CD4-positive, alpha-beta T cell treated with Interleukin-21 for 1 hour (primary cell): ENCODE results near the gene ATF6B.
"Not testable (repeated sequence)": the region's sequence is repeated elsewhere in the genome, so short reads cannot be mapped to it uniquely, and the experiment has no call there.

Source experiments
- DNase-seq: peaks from one replicate; pipeline ENCODE4 v3.0.0-alpha.2; 2020

Gene ATF6B

DNA sequence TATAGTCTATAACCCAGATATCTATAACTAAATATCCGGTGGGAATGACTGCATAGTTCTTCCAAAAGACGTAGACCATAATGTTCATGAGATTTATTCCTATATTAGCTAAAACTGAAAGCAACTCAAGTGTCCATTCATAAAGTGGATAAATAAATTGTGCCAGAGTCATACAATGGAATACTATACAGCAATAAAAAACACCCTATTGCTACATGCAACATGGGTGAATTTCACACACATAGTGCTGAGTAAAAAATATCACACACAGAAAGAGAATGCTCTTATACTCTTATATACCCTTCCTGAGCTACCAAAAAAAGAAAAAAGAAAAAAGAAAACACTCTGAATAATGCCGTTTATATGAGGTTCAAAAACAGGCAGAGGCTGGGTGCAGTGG is 25.8 kb downstream of the ATF6B start:
- DNase-seq = no peak

DNA sequence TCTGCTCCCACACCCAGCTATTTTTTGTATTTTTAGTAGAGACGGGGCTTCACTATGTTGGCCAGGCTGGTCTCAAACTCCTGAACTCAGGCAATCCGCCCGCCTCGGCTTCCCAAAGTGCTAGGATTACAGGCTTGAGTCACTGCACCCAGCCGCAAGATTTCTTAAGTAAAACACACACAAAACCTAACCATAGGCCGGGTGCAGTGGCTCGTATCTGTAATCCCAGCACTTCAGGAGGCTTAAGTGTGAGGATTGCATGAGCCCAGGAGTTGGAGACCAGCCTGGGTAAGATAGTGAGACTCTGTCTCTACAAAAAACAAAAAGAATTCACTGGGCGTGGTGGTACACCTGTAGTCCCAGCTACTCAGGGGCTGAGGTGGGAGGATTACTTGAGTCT is 27.8 kb downstream of the ATF6B start:
- DNase-seq = not testable (repeated sequence)

GRCh38 chr6:32097364-32097763 is 30.7 kb downstream of the ATF6B start:
- no peak for DNase-seq

DNA sequence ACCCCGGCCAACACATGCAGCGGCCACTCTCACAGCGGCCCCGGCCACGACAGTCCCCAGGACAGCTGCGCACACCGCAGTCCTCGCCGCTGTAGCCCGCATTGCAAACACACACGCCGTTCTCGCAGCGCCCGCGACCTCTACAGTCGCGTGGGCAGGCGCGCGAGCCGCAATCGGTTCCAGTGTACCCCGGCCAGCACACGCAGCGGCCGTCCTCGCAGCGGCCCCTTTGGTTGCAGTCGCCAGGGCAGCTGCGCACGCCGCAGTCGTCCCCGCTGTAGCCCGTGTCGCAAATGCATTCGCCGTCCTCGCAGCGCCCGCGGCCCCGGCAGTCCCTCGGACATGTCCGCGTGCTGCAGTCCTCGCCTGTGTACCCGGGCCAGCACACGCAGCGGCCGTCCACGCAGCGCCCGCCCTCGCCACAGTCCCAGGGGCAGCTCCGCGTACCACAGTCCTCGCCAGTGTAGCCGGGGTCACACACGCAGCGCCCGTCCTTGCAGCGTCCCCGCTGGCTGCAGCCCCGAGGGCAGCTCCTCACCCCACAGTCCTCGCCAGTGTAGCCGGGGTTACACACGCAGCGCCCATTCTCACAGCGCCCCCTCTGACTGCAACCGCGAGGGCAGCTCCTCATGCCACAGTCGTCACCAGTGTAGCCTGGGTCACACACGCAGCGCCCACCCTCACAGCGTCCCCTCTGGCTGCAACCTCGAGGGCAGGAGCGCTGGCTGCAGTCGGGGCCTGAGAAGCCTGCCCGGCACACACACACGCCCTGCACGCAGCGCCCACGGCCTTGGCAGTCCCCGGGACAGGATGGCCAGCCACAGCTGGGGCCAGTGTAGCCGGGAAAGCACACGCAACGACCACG is 31.4 kb downstream of the ATF6B start:
- no peak for DNase-seq

DNA sequence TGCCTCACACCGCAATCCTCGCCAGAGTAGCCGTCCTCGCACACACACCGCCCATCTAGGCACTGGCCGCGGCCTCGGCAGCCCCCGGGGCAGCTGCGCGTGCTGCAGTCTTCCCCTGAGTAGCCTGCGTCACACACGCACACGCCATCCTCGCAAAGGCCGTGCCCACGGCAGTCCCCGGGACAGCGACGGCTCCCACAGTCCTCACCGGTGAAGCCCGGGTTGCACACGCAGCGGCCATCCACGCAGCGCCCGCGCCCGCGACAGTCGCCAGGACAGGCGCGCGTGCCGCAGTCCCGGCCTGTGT is 32.0 kb downstream of the ATF6B start:
- DNase-seq = no peak

DNA sequence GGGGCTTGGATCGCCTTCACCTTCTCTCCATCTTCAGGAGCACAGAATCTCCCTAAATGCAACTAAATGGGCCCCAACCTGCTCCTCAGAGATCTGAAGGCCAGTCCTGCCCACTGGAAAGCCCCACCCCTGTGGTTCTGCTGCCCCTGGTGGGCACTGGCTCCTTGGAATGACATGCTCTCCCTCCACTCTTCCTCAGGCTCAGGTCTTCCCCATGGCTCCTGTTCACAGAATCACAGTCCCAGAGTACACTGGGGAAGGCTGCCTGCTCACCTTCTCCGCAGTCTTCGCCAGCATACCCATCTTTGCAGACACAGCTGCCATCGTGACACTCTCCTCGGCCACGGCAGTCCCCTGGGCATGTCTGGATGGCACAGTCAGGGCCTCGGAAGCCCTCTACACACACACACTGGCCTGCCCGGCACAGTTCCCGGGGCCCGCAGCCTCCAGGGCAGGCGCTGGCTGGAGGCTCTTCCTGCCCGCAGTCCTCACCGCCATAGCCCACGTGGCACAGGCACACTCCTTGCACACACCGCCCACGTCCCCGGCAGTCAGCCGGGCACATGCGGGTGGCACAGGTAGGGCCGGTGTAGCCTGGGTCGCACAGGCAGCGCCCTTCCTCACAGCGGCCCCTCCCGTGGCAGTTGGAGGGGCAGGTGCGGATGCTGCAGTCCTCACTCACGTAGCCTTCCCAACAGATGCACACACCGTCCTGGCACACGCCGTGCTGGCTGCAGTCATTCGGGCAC is 32.5 kb downstream of the ATF6B start:
- DNase-seq = no peak

DNA sequence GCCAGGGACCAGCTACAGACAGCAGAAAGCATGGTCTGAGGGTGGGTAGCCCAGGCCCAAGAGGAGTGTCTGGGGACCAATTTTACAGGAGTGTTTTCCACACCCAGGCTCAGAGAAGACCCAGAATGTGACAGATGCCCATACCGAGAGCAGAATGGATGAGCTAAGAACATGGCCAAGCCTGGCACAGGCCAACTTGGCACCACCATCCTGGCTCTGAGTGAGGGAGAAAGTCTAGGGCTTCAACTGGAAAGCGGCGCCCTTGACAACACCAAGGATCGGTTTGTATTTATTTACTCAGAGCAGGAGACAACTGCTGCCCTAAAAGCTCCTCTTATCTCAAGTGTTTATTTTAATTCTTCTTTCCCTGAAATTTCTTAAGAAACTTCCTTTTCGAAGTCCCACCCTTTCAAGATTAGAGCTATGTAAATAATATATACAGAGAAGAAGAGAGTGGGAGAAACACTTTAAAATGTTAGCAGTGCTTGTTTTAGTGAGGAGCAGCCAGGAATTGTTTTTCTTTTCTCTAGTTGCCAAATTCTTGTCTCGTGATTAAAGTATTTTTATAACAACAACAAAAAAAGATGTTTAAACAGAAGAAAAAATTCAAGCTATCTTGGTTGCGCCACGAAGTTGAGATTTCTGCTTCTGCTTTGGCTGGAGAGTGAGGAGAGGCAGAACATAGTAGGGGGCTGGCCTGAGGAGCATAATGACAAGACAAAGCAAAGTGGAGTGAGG is 35.1 kb downstream of the ATF6B start:
- no peak for DNase-seq

- DNase-seq = no peak
These were observed 38.8 kb downstream of the ATF6B start for GRCh38 chr6:32089082-32089828.

DNA sequence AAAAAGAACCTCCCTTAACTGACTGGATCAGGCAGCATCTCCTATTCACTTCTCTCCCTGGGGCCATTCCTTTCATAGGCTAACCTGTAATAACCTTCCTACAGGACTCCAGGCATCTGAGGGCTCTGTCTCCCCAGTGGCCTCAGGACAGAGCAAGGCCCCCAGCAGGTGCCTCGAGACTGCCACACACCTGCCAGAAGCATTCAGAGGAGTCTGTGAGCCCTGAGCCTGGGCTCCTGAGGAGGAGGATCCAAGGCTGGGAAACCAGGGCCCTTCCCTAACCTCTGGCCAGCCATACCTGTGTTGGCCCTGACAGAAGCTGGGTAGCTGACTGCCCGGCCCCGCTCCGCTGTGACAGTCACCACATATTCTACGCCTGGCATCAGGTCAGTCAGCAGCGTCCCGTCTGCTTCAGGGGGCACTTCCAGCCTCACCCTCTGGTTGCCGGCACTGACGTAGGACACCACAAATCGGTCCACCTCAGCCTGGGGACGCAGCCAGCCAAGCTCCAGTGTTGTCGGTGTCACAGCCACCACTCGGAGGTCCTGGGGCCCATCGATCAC is 39.5 kb downstream of the ATF6B start:
- DNase-seq = no peak

- DNase-seq = peak; percentile 70
These were observed 40.2 kb downstream of the ATF6B start for GRCh38 chr6:32087574-32088486.

GRCh38 chr6:32086661-32087573 is 41.1 kb downstream of the ATF6B start:
- DNase-seq = no peak

- no peak for DNase-seq
These were observed 42.1 kb downstream of the ATF6B start for GRCh38 chr6:32085759-32086459.

GRCh38 chr6:32084780-32085179 is 43.3 kb downstream of the ATF6B start:
- DNase-seq = no peak

- no peak for DNase-seq
These were observed 44.0 kb downstream of the ATF6B start for GRCh38 chr6:32083812-32084768.

GRCh38 chr6:32082935-32083334 is 45.1 kb downstream of the ATF6B start:
- no peak for DNase-seq

DNA sequence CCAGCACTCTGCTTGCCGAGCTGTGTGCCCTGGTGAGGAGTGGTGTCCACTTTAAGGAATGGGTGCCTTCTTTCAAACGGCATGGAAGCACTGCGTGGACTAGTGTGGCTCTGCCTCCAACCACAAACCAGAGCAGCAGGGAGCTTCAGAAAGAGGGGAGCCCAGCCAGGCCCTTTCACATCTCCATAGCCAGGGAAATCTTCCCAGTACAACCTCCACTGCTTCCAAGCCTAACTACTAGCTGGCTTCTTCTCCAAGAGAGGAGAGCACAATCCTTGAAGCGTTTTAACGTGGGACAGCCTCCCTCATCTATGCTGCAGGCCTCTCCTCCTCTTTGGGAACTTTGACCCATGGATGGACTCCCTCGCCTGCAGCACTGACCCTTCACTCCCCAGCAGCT is 45.6 kb downstream of the ATF6B start:
- DNase-seq = no peak

DNA sequence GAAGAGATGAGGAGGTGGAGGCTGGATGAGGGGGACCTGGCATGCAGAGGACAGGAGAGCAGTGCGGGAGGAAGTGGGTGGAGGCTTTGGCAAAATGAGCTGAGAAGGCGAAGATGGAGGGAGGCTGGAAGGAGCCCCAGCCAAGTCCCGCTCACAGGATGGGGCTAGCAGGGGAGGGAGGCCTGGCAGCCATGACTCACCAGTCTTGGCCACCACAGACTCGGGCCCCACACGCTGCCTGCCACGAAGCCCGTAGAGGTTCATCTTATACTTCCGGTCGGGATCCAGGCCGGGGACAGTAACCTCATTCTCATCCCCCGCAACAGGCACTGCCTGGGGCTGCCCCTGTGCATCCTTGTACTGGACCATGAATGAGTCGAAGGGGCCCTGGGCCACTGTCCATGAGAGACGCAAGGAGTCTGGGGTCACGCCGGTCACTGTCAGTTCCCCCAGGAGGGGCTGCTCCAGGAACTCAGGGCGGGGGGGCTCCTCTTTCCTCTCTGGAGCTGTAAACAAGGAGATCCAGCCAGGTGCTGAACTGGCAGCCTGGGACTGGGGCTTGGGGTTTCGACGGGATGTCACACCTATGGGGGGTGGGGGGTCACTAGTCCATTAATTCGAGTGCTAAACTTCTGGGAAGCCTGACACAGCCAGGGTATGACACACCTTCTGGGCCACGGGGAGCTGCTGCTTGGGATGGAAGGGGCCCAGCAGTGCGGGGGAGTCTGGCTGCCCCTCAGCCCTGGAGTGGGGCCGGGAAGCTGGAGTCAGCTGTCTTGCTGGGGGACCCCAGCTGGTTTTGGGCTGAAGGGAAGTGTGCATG is 46.7 kb downstream of the ATF6B start:
- no peak for DNase-seq
